ENCODE results near the gene LIPF. TPM values are rescaled to one million over a fixed set of nuclear protein-coding genes. Genes with fewer than 3 reads are reported as not detected.

Gene LIPF
- total RNA-seq, 2 experiments from 2014 or later, result not detected

Other genes starting within 250 kb of the LIPF start
- gene RNLS, start 81.1 kb upstream of the LIPF start, total RNA-seq, result 1 to 10 TPM; 1.2 to 1.8 TPM
- not detected for gene LIPJ, start 77.7 kb upstream of the LIPF start, total RNA-seq
- not detected for gene LIPK, start 41.8 kb downstream of the LIPF start, total RNA-seq
- not detected for gene LIPN, start 95.6 kb downstream of the LIPF start, total RNA-seq
- not detected for gene LIPM, start 138.3 kb downstream of the LIPF start, total RNA-seq
- gene ANKRD22, start 187.4 kb downstream of the LIPF start, total RNA-seq, result under 1 TPM; 0.17 to 0.48 TPM
- gene STAMBPL1, start 215.8 kb downstream of the LIPF start, total RNA-seq, result 10 to 100 TPM; 39.7 to 45.4 TPM